Measurements from ENCODE around the gene VAMP8.

The VAMP8 gene

DNA sequence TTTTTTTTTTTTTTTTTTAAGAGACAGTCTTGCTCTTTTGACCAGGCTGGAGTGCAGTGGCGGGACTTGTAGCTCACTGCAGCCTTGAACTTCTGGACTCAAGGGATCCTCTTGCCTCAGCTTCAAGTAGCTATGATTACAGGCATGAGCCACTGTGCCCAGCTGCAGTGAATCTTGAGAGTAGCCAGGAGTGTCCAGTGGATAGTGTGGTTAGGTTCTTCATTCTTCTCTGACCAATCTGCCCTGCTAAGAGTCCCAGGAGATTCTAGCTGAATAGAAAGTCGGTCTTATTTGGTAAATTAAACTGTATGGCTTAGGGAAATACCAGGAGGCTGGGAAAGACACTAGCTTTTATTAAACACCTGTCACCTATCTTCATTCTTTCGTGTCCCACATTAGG, 53.9 kb downstream of the VAMP8 start:
- no peak overlapping the region for H3K4me3 ChIP-seq (ENCODE audit: low read length)
- TF ChIP-seq, protein P1, sequence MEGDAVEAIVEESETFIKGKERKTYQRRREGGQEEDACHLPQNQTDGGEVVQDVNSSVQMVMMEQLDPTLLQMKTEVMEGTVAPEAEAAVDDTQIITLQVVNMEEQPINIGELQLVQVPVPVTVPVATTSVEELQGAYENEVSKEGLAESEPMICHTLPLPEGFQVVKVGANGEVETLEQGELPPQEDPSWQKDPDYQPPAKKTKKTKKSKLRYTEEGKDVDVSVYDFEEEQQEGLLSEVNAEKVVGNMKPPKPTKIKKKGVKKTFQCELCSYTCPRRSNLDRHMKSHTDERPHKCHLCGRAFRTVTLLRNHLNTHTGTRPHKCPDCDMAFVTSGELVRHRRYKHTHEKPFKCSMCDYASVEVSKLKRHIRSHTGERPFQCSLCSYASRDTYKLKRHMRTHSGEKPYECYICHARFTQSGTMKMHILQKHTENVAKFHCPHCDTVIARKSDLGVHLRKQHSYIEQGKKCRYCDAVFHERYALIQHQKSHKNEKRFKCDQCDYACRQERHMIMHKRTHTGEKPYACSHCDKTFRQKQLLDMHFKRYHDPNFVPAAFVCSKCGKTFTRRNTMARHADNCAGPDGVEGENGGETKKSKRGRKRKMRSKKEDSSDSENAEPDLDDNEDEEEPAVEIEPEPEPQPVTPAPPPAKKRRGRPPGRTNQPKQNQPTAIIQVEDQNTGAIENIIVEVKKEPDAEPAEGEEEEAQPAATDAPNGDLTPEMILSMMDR (IDR thresholded peaks at IDR 0.05; ENCODE audit: insufficient read depth, low read depth, low read length, missing control alignments) = no peak
- DNase-seq (ENCODE audit: low read depth) = no peak

Measured in epithelial cell of esophagus (primary cell).